Stimulated activated CD4-positive, alpha-beta T cell treated with anti-CD3 and anti-CD28 coated beads, TNF-alpha, amount 100 ng/mL, for 1 hour (primary cell): ENCODE results near the gene CD84.
"Not testable (repeated sequence)": the region's sequence is repeated elsewhere in the genome, so short reads cannot be mapped to it uniquely, and the experiment has no call there.

Experiments
- DNase-seq, 3 donors: peaks; one replicate each; pipeline ENCODE4 v3.0.0-alpha.2; 2020; ENCODE audit warnings: low read depth in 3 of 3, low spot score in 1 of 3

CD84 gene

GRCh38 chr1:160610569-160611242, 31.4 kb upstream of the CD84 start:
- no peak for DNase-seq

- DNase-seq, result no peak
These were observed 29.6 kb upstream of the CD84 start for GRCh38 chr1:160608941-160609340.

GRCh38 chr1:160608514-160608913, 29.2 kb upstream of the CD84 start:
- no peak for DNase-seq

- no peak for DNase-seq
These were observed 28.8 kb upstream of the CD84 start for GRCh38 chr1:160608057-160608456.

- DNase-seq, result no peak
These were observed 28.4 kb upstream of the CD84 start for GRCh38 chr1:160607672-160608032.

- peak in 2 of 3 donors; percentile 44 to 50 for DNase-seq
These were observed 27.8 kb upstream of the CD84 start for GRCh38 chr1:160607011-160607671.

- no peak for DNase-seq
These were observed 27.3 kb upstream of the CD84 start for GRCh38 chr1:160606611-160607010.

- DNase-seq, result no peak
These were observed 26.6 kb upstream of the CD84 start for GRCh38 chr1:160605792-160606479.

- DNase-seq, result no peak
These were observed 25.9 kb upstream of the CD84 start for GRCh38 chr1:160605205-160605604.

GRCh38 chr1:160597705-160598104, 18.4 kb upstream of the CD84 start:
- no peak for DNase-seq

GRCh38 chr1:160597051-160597450, 17.8 kb upstream of the CD84 start:
- DNase-seq, result no peak

- DNase-seq, result no peak
These were observed 11.2 kb upstream of the CD84 start for GRCh38 chr1:160590488-160590887.

- no peak for DNase-seq
These were observed 9.2 kb upstream of the CD84 start for GRCh38 chr1:160588468-160588867.

GRCh38 chr1:160584784-160585183, 5.5 kb upstream of the CD84 start:
- DNase-seq, result no peak

GRCh38 chr1:160582976-160583375, 3.7 kb upstream of the CD84 start:
- not testable (repeated sequence) for DNase-seq

GRCh38 chr1:160581961-160582360, 2.7 kb upstream of the CD84 start:
- DNase-seq, result no peak

GRCh38 chr1:160580221-160580812, 1.0 kb upstream of the CD84 start:
- DNase-seq, result no peak

- DNase-seq, result no peak
These were observed 638 bp downstream of the CD84 start for GRCh38 chr1:160578525-160579191.

- no peak for DNase-seq
These were observed 1.1 kb downstream of the CD84 start for GRCh38 chr1:160578175-160578524.

GRCh38 chr1:160577671-160578070, 1.6 kb downstream of the CD84 start:
- no peak for DNase-seq

- no peak for DNase-seq
These were observed 2.4 kb downstream of the CD84 start for GRCh38 chr1:160576884-160577283.

GRCh38 chr1:160576390-160576789, 2.9 kb downstream of the CD84 start:
- peak in 1 of 3 donors; percentile 24 for DNase-seq
